Effector memory CD4-positive, alpha-beta T cell (primary cell): ENCODE results near the gene TMEM63C.

Experiments used
- DNase-seq, 3 donors: peaks; one replicate each; pipeline ENCODE4 v3.0.0-alpha.2; 2020
- H3K27ac ChIP-seq: 2 replicates; pipeline ENCODE4 v1.7.0; 2013; ENCODE audit warnings: mild to moderate bottlenecking, low read length, moderate library complexity; ENCODE audit not compliant: insufficient read depth, poor library complexity, severe bottlenecking
- H3K27me3 ChIP-seq: replicated peaks from 2 replicates; pipeline ENCODE4 v1.7.0; 2013; ENCODE audit warnings: mild to moderate bottlenecking, low read length; ENCODE audit not compliant: insufficient read depth, control insufficient read depth, poor library complexity, severe bottlenecking
- H3K36me3 ChIP-seq: 2 replicates; pipeline ENCODE4 v1.7.0; 2013; ENCODE audit warnings: mild to moderate bottlenecking, low read length, moderate library complexity; ENCODE audit not compliant: control insufficient read depth, insufficient read depth
- H3K4me1 ChIP-seq: 2 replicates; pipeline ENCODE4 v1.7.0; 2013; ENCODE audit warnings: low read length, mild to moderate bottlenecking; ENCODE audit not compliant: control insufficient read depth, insufficient read depth, poor library complexity, severe bottlenecking
- H3K4me3 ChIP-seq: 2 replicates; pipeline ENCODE4 v1.7.0; 2013; ENCODE audit warnings: low read length, low read depth, mild to moderate bottlenecking; ENCODE audit not compliant: insufficient read depth, poor library complexity, severe bottlenecking
- H3K9me3 ChIP-seq: 2 replicates; pipeline ENCODE4 v1.7.0; 2013; ENCODE audit warnings: mild to moderate bottlenecking, low read length, moderate library complexity; ENCODE audit not compliant: control insufficient read depth

The TMEM63C gene

DNA sequence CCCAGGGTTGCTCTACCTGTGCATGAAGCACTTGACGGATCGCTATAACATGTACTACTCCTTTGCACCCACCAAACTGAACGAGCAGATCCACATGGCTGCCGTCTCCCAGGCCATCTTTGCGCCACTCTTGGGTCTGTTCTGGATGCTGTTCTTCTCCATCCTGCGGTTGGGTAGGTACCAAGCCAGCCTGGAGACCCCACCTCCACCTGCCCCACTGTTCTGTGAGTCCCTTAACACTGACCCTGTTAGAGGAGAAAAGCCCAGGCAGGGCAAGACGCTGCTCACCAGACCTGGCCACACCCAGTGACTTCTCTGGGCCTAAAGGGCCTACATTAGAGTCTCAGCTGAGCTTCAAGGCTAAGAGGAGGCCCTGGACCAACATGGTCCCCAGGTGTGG lies 67.7 kb downstream of the TMEM63C start:
- Histone ChIP-seq H3K4me3 (no peak overlapping the region), H3K36me3 (no peaks in the 10 kb centered on the region), H3K4me1 (no peaks in the 10 kb centered on the region), H3K9me3 (no peaks in the 10 kb centered on the region), H3K27ac (no peak overlapping the region), H3K27me3 (no peaks in the 10 kb centered on the region)
- DNase-seq = no peak

- Histone ChIP-seq H3K27ac (no peak overlapping the region), H3K4me3 (no peak overlapping the region), H3K9me3 (no peaks in the 10 kb centered on the region), H3K4me1 (no peaks in the 10 kb centered on the region), H3K27me3 (no peaks in the 10 kb centered on the region), H3K36me3 (no peaks in the 10 kb centered on the region)
- DNase-seq = no peak
Observed at GRCh38 chr14:77250927-77251326, 69.3 kb downstream of the TMEM63C start.

DNA sequence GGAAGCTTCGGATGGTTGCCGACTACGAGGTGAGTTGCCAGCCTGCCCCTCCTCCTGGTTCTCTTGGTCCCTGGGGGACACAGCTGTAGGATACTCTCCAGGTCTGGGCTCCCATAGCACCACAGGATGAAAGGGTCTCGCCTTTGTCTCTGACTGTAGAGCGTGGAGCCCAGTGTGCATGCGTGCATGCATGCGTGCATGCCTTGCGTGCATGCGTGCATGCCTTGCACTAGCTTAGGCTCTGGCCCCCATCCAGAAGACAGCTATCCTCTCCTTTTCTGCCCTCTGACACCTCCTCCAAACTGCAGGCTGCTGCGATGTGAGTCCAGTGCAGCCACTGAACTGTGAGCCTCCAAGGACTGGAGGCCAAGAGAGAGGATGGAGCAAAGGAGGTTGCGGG lies 70.3 kb downstream of the TMEM63C start:
- no peaks in the 10 kb centered on the region for H3K9me3 ChIP-seq
- H3K27ac ChIP-seq = no peak overlapping the region
- H3K27me3 ChIP-seq = no peaks in the 10 kb centered on the region
- no peaks in the 10 kb centered on the region for H3K4me1 ChIP-seq
- no peak overlapping the region for H3K4me3 ChIP-seq
- no peak for DNase-seq
- no peaks in the 10 kb centered on the region for H3K36me3 ChIP-seq

DNA sequence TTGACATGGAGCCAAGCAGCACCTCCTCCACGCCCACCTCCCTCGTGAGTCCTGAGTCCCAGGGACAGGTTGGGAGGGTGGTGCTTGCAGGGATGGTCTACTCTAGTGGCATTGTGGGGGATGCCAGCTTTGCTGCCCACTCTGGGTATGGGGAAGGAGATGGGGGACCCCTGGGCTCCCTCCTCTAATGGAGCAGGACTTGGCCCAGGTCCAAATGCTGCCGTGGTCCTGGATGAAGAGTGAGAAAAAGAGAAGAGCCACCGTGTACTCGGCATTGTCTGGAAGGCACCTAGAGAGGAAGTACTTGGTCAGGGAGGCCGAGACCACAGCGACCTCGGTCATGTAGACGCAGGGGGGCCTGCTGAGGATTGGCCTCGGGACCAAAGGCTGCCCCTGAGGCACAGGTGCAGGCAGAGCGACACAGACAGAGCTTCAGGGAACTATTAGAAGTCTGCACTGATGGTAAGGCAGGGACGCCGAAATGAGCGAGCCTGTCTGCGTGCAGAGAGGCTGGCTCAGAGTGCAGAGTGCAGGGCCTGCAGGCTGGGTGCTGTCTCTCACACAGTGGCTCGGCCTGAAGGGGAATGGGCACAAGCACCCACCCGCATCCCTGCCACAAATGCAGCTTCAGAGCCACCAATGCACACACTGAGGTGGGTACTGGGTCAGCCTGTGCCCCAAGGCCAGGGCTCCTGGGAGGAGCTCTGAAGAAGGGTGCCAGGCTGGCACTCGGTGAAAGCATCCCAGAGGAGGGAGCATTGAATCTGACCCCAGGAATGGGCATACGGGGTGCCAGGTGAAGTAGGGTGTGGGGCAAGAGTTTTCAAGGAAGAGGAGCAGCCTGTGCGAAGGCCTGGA lies 72.0 kb downstream of the TMEM63C start:
- Histone ChIP-seq H3K4me1 (no peaks in the 10 kb centered on the region), H3K9me3 (no peaks in the 10 kb centered on the region), H3K4me3 (no peak overlapping the region), H3K36me3 (no peaks in the 10 kb centered on the region), H3K27ac (no peak overlapping the region), H3K27me3 (no peaks in the 10 kb centered on the region)
- DNase-seq = no peak

DNA sequence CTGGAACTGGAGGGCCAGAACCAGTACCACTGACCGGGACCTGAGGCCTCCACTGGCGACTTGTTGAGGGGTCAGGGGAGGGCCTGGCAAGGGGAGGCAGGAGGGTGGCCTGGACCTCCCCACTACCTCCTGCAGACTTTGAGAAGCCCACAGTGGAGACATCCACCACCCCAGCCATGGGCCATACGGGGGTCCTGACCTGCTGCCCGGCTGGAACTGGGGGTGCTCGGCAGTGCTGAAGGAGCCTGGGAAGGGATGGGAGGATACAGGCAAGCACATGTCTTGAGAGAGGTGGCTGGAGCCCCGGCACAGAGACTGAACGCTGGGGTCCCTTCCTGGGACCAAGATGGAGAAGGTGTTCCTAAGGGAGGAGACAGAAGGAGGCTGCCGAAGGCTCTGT lies 75.1 kb downstream of the TMEM63C start:
- H3K36me3 ChIP-seq = no peaks in the 10 kb centered on the region
- no peaks in the 10 kb centered on the region for H3K9me3 ChIP-seq
- no peak overlapping the region for H3K4me3 ChIP-seq
- DNase-seq = no peak
- no peaks in the 10 kb centered on the region for H3K27me3 ChIP-seq
- H3K4me1 ChIP-seq = no peaks in the 10 kb centered on the region
- H3K27ac ChIP-seq = no peak overlapping the region

DNA sequence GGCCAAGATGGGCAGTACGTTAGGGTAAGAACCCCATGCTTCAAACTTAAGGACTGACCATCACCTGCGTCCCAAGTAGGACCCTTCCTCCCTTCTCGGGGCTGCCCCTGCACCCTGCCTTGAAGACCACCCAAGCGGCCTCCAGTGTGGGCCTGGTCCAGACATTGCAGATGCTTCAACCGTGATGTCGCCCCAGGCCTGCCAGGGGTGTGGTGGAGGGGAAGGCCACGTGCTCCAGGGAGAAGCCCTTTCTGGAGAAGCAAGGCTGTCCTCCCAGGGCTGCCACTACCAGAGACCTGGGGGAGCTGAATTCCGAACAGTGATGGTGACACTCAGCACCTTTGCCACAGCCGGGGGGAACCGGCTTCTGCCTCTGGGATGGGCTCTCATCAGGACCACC lies 76.1 kb downstream of the TMEM63C start:
- no peaks in the 10 kb centered on the region for H3K9me3 ChIP-seq
- H3K4me3 ChIP-seq = no peak overlapping the region

DNA sequence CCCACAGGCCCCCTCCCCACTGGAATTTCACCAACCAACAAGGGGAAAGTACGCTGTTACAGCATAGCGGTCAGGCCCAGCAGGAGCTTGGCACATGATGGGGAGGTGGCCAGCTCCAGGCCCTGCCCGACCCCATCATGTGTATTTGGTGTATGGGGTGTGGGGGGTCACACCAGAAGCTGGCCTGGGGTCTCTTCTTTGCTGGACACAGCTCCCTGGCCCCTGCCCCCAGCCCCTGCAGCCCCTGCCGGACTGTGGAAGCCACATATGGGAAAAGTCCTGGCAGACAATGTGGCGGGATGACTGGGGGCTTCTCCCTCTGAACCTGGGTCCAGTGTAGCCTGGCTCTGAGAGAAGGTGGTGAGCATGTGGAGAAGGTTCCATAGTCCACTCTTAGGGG lies 77.0 kb downstream of the TMEM63C start:
- no peak overlapping the region for H3K4me3 ChIP-seq
- H3K4me1 ChIP-seq = no peaks in the 10 kb centered on the region
- no peak overlapping the region for H3K27ac ChIP-seq
- H3K27me3 ChIP-seq = no peaks in the 10 kb centered on the region
- no peaks in the 10 kb centered on the region for H3K9me3 ChIP-seq
- H3K36me3 ChIP-seq = no peaks in the 10 kb centered on the region
- no peak for DNase-seq

More for the DNA sequence above, 76.1 kb downstream of the TMEM63C start:
- Histone ChIP-seq H3K36me3 (no peaks in the 10 kb centered on the region), H3K27ac (no peak overlapping the region), H3K27me3 (no peaks in the 10 kb centered on the region), H3K4me1 (no peaks in the 10 kb centered on the region)
- DNase-seq = no peak

DNA sequence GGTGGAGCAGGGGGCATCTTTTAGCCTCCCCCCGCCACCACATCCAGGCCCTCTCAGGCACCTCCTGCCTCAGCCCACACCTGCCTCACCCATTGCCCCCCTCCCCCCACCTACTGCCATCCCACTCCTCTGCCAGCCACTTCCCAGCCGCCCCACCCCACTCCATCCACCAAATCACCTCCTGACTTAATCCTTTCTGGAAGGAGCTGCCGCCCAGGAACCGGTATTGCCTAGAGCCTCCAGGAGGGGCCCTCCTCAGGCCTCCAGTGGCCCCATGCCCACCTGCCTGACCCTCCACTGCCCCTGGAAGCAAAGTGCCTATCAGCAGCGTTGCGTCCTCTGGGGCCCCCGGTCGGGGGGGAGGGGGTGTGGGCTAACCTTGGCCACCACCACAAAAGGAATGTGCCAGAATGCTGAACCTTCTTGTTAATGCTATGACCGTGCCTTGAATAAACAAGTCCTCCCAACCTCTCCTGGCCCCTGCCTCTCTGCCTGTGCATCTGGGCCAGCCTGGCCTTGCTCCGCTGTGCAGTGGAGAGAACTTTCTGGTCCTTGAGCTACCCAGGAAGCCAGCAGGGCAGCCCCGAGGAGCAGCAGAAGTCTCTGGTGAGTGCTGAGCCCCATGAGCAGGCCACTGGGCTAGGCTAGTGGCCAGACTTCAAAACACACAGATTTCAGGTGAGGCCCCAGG lies 77.6 kb downstream of the TMEM63C start:
- Histone ChIP-seq H3K36me3 (no peaks in the 10 kb centered on the region), H3K9me3 (no peaks in the 10 kb centered on the region), H3K4me1 (no peaks in the 10 kb centered on the region), H3K27me3 (no peaks in the 10 kb centered on the region), H3K27ac (no peak overlapping the region), H3K4me3 (no peak overlapping the region)
- no peak for DNase-seq

DNA sequence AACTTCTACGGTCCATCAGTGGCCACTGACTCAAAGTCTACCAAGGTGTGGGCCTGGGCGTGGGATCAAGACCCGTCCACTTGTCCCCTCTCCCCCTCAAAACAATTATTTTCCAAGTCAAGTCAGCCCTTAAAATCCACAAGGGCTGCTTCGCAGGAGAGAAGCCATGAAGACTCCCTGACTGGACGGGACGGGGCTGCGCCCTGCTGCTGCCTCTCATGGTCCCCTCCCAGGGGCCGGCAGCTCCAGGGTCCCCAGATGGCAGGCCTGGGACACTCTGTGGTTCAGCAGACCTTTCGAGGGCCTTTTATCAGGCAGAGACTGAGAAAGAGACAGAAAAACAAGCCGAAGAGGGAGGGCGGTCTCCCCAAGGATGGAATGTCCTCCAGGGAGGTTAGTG lies 78.6 kb downstream of the TMEM63C start:
- no peak overlapping the region for H3K27ac ChIP-seq
- H3K36me3 ChIP-seq = no peaks in the 10 kb centered on the region
- no peak for DNase-seq
- no peaks in the 10 kb centered on the region for H3K27me3 ChIP-seq
- no peaks in the 10 kb centered on the region for H3K9me3 ChIP-seq
- no peaks in the 10 kb centered on the region for H3K4me1 ChIP-seq
- H3K4me3 ChIP-seq = no peak overlapping the region

GRCh38 chr14:77260631-77261030 lies 79.0 kb downstream of the TMEM63C start:
- Histone ChIP-seq H3K27ac (no peak overlapping the region), H3K9me3 (no peaks in the 10 kb centered on the region), H3K4me3 (no peak overlapping the region), H3K4me1 (no peaks in the 10 kb centered on the region), H3K27me3 (no peaks in the 10 kb centered on the region), H3K36me3 (no peaks in the 10 kb centered on the region)
- no peak for DNase-seq
